Measurements from ENCODE around the gene NIF3L1. TPM values are rescaled to one million over a fixed set of nuclear protein-coding genes. Genes with fewer than 3 reads are reported as not detected.

Gene NIF3L1
- total and polyA plus RNA-seq, 2 of the 8 experiments (the other 6 are each of a cell fraction or from before 2014, with no cell fraction given) = 63.4 to 126 TPM

DNA sequence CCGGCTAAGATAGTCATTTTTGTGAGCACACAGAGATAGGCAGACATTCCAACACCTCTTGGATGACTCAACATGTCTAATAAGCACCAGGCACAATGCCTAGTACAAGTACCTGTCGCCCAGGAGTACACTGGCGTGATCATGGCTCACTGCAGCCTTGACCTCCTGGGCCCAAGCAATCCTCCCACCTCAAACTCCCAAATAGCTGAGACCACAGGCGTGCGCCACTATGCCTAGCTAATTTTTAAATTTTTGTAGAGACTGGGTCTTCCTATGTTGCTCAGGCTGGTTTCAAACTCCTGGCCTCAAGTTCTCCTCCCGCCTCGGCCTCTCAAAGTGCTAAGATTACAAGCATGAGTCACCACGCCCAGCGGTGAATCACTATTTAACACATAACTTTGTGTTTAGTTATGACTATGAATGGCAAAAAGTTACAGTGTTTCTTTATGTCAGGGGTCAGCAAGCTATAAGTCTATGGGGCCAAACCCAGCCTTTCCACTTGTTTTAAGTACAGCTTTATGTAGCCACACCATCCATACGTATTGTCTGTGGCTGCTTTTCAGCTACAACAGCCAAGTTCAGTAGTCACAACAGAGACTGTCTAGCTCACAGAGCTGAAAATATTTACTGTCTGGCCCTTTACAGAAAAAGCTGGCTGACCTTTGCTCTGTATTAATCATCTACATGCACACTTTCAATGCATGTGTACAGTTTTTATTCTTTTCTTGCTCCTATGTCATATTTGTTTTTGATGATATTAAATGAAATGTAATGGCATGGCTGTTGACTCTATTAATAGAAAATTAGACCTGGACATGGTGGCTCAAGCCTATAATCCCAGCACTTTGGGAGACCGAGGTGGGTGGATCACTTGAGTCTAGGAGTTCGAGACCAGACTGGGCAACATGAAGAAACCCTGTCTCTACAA lies 55.6 kb downstream of the NIF3L1 start (continued):
- TF ChIP-seq, protein P1, sequence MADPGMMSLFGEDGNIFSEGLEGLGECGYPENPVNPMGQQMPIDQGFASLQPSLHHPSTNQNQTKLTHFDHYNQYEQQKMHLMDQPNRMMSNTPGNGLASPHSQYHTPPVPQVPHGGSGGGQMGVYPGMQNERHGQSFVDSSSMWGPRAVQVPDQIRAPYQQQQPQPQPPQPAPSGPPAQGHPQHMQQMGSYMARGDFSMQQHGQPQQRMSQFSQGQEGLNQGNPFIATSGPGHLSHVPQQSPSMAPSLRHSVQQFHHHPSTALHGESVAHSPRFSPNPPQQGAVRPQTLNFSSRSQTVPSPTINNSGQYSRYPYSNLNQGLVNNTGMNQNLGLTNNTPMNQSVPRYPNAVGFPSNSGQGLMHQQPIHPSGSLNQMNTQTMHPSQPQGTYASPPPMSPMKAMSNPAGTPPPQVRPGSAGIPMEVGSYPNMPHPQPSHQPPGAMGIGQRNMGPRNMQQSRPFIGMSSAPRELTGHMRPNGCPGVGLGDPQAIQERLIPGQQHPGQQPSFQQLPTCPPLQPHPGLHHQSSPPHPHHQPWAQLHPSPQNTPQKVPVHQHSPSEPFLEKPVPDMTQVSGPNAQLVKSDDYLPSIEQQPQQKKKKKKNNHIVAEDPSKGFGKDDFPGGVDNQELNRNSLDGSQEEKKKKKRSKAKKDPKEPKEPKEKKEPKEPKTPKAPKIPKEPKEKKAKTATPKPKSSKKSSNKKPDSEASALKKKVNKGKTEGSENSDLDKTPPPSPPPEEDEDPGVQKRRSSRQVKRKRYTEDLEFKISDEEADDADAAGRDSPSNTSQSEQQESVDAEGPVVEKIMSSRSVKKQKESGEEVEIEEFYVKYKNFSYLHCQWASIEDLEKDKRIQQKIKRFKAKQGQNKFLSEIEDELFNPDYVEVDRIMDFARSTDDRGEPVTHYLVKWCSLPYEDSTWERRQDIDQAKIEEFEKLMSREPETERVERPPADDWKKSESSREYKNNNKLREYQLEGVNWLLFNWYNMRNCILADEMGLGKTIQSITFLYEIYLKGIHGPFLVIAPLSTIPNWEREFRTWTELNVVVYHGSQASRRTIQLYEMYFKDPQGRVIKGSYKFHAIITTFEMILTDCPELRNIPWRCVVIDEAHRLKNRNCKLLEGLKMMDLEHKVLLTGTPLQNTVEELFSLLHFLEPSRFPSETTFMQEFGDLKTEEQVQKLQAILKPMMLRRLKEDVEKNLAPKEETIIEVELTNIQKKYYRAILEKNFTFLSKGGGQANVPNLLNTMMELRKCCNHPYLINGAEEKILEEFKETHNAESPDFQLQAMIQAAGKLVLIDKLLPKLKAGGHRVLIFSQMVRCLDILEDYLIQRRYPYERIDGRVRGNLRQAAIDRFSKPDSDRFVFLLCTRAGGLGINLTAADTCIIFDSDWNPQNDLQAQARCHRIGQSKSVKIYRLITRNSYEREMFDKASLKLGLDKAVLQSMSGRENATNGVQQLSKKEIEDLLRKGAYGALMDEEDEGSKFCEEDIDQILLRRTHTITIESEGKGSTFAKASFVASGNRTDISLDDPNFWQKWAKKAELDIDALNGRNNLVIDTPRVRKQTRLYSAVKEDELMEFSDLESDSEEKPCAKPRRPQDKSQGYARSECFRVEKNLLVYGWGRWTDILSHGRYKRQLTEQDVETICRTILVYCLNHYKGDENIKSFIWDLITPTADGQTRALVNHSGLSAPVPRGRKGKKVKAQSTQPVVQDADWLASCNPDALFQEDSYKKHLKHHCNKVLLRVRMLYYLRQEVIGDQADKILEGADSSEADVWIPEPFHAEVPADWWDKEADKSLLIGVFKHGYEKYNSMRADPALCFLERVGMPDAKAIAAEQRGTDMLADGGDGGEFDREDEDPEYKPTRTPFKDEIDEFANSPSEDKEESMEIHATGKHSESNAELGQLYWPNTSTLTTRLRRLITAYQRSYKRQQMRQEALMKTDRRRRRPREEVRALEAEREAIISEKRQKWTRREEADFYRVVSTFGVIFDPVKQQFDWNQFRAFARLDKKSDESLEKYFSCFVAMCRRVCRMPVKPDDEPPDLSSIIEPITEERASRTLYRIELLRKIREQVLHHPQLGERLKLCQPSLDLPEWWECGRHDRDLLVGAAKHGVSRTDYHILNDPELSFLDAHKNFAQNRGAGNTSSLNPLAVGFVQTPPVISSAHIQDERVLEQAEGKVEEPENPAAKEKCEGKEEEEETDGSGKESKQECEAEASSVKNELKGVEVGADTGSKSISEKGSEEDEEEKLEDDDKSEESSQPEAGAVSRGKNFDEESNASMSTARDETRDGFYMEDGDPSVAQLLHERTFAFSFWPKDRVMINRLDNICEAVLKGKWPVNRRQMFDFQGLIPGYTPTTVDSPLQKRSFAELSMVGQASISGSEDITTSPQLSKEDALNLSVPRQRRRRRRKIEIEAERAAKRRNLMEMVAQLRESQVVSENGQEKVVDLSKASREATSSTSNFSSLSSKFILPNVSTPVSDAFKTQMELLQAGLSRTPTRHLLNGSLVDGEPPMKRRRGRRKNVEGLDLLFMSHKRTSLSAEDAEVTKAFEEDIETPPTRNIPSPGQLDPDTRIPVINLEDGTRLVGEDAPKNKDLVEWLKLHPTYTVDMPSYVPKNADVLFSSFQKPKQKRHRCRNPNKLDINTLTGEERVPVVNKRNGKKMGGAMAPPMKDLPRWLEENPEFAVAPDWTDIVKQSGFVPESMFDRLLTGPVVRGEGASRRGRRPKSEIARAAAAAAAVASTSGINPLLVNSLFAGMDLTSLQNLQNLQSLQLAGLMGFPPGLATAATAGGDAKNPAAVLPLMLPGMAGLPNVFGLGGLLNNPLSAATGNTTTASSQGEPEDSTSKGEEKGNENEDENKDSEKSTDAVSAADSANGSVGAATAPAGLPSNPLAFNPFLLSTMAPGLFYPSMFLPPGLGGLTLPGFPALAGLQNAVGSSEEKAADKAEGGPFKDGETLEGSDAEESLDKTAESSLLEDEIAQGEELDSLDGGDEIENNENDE (IDR thresholded peaks at IDR 0.05; ENCODE audit: insufficient replicate concordance, low read length) = no peak
- TF ChIP-seq CBX8 (IDR thresholded peaks at IDR 0.05; ENCODE audit: borderline replicate concordance, low read depth, low read length) (no peak), PHF8 (conservative IDR thresholded peaks at IDR 0.05; ENCODE audit: low read depth, low read length) (no peak), KDM1A (IDR thresholded peaks at IDR 0.05; ENCODE audit: borderline replicate concordance, low read length) (no peak), POLR2A (IDR thresholded peaks at IDR 0.05; ENCODE audit: control extremely low read depth in 1 of 2, low read depth in 2 of 2, low read length in 2 of 2) (no peak)
- TF ChIP-seq, protein P2, sequence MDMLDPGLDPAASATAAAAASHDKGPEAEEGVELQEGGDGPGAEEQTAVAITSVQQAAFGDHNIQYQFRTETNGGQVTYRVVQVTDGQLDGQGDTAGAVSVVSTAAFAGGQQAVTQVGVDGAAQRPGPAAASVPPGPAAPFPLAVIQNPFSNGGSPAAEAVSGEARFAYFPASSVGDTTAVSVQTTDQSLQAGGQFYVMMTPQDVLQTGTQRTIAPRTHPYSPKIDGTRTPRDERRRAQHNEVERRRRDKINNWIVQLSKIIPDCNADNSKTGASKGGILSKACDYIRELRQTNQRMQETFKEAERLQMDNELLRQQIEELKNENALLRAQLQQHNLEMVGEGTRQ (IDR thresholded peaks at IDR 0.05; ENCODE audit: low read length) = no peak
